Measurements from ENCODE around the gene ROBO1.

- TF ChIP-seq CTCF (IDR thresholded peaks at IDR 0.05) (no peak), POLR2A (IDR thresholded peaks at IDR 0.05) (no peak)
Observed at GRCh38 chr3:79367066-79367465, 400.7 kb downstream of the ROBO1 start.

Data from right lobe of liver (tissue), 4 donors.